Choroid plexus epithelial cell (primary cell): Measurements from ENCODE around the gene DAPK1.

Experiments
- DNase-seq: peaks from one replicate; pipeline ENCODE4 v3.0.0-alpha.2; 2010; ENCODE audit warnings: low read depth
- H3K4me3 ChIP-seq: 2 replicates; pipeline ENCODE4 v1.5.1; 2011; ENCODE audit warnings: low read depth, mild to moderate bottlenecking, control low read depth, low read length, moderate library complexity
- TF ChIP-seq, protein P1 (sequence below): conservative IDR thresholded peaks from 2 replicates; pipeline ENCODE4 v1.5.1; 2011; ENCODE audit warnings: low read depth, mild to moderate bottlenecking, control low read depth, inconsistent platforms, low read length, moderate library complexity

Gene DAPK1

DNA sequence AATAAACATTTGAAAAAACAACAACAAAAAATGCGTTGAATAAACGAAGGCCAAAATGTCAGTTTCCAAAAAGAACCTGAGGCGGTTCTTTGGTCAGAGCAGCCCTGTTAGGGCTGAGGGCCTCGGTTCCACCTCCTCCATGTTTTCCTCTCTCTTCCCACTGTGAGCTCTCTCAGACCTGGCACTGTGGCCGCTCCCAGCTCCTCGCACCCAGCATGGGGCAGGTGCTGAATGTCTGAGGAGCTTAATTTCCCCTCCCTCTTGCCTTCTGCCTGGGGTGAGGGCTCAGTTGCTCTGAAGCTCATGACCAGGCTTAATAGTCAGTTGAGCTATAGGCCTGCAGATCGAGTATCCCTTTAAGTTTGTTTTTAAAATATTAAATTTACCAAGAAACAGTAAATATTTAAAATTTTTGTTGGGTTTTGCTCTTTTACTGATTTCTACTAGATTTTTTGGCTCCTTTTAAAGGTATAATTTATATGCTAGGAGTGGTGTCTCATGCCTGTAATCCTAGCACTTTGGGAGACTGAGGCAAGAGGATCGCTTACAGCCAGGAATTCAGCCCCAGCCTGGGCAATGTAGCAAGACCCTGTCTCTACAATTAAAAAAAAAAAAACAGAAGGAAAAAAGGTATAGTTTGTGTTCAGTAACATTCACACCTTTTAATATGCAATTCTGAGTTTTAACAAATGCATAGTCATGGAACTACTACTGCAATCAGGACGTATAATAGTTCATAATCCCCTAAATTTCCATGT is 28.1 kb downstream of the DAPK1 start:
- TF ChIP-seq, protein P1, sequence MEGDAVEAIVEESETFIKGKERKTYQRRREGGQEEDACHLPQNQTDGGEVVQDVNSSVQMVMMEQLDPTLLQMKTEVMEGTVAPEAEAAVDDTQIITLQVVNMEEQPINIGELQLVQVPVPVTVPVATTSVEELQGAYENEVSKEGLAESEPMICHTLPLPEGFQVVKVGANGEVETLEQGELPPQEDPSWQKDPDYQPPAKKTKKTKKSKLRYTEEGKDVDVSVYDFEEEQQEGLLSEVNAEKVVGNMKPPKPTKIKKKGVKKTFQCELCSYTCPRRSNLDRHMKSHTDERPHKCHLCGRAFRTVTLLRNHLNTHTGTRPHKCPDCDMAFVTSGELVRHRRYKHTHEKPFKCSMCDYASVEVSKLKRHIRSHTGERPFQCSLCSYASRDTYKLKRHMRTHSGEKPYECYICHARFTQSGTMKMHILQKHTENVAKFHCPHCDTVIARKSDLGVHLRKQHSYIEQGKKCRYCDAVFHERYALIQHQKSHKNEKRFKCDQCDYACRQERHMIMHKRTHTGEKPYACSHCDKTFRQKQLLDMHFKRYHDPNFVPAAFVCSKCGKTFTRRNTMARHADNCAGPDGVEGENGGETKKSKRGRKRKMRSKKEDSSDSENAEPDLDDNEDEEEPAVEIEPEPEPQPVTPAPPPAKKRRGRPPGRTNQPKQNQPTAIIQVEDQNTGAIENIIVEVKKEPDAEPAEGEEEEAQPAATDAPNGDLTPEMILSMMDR: no peak
- H3K4me3 ChIP-seq: no peak overlapping the region
- DNase-seq: no peak

DNA sequence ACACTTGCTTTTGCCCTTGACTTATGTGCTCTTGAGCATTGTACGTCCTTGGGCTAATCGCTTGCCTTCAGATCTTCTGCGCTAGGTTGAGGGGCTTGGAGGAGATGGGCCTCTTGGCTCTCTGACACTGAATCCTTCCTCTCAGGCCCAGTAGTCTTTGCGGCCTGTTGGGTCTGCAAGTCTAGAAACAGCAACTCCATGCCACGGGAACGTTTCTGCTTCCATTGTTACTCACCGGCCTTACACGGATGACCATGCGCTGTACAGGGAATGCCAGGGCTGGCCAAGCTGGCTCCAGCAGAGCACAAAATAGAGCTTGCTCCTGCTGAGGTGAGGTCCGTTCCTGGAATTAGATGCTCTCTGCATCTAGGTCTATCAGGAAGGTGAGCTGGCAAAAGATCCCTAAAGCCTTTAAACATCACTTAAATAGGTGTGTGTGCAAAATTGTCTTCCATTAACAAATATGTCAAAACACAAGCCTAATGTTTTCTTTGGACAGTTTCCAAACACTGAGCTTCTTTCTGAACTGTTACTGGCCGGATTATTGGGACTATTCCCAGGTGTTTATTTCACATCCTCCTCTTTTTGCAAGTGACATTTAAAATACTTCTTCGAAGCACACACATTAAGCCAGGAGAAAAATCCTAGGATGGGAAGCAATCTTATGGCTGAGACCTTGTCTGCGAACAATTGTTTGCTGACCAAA is 29.7 kb downstream of the DAPK1 start:
- TF ChIP-seq, protein P1: no peak
- H3K4me3 ChIP-seq: no peak overlapping the region
- no peak for DNase-seq

DNA sequence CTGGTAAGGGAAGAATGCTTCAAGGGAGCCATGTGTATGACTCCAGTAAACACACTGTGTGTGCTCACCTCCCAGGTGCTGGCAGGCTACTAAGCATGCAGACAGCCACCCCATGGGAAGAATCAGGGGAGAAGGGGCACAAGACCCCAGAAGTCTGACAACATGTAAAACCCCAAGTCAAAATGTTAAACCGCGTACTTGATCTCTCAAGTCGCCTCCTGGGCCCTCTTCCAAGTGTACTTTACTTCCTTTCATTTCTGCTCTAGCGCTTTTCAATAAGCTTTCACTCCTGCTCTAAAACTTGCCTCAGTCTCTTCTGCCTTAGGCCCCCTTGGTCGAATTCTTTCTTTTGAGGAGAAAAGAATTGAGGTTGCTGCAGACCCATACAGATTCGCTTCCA is 31.3 kb downstream of the DAPK1 start:
- H3K4me3 ChIP-seq: no peak overlapping the region
- TF ChIP-seq, protein P1: no peak
- DNase-seq: no peak

DNA sequence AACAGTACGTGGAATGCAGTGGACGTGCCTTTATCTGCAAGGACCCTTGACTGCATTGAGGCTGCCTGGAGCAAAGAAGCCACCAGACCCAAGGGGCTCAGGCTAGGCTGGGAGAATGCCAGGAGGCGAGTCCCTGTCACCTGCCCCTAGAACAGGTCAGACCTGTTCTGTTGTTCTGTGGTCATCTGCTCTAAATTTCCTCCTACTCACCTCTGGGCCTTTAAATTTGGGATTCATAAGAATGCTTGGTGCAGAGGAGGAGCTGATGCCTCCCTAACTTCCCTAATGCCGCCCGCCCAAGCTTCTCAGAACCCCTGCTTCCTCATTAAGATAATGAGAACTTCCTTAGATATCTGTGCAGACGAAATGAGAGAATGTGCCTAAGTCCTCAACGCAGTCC is 32.0 kb downstream of the DAPK1 start:
- TF ChIP-seq, protein P1: no peak
- H3K4me3 ChIP-seq: no peak overlapping the region
- DNase-seq: no peak

DNA sequence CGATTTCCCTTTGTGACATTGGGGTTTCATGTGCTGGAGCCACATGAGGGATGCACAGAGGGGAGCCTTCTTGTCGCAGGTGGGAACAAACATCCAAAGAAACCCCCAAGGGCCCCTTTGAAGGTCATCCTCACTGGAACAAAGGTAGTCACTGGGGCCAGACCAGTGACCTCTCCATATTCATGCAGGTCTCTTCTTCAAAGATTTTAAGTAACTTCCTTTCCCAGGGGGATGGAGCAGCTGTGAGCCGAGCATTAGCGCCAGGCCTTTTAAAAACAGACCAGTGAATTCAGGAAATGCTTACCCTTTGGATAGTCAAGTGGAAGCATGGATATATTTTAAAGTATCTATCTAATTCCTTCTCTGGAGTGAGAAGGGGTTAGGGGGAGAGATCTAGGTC is 33.0 kb downstream of the DAPK1 start:
- no peak overlapping the region for H3K4me3 ChIP-seq
- TF ChIP-seq, protein P1: no peak
- no peak for DNase-seq

DNA sequence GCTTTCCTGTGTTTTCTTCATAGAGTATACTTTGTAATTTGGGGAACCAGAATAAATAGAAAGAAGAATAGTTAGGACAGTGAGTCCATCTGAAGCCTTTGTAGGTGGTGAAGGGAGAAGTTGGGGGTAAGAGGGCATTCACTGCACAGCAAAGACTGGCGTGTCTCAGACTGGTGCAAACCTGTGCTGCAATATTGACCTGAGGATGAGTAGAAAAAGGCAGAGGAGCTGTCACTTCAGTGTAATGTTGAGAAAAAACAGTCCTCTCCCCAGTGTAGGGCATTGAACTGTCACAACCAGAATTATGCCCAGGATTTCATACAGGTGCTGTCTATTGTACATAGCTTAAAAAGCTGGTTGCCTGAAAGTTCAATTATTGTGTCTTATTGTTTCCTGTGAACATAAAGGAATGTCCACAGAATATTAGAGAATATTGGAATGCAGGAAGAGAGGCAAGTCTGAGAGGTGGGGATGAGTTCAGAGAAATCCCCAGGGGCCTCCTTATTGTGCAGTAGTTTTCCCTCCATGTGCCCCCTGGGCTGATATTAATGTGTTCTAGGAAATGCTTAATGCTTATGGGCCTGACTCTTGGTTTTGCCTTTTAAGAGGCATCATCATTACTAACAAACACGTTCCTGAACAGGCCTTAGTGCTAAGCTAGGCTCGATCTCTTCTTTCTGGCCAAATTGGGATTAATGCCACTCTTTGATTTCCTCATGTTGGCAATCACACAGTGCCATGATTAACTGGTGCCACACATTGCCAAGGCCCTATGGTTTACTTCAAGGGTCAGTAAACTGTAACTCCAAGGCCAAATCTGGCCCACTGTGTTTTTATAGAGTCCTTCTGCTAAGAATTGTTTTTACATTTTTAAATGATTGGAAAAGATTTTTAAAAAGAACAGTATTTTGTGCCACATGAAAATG is 34.0 kb downstream of the DAPK1 start:
- TF ChIP-seq, protein P1: no peak
- no peak overlapping the region for H3K4me3 ChIP-seq
- no peak for DNase-seq
